Measurements from ENCODE around the gene ASGR2. TPM values are rescaled to one million over a fixed set of nuclear protein-coding genes. Genes with fewer than 3 reads are reported as not detected.

Gene ASGR2
- total and polyA plus RNA-seq, 2 of the 13 experiments (the other 11 are each of a cell fraction or from before 2014, with no cell fraction given) = 320 to 754 TPM

GRCh38 chr17:7133424-7133823, 18.8 kb upstream of the ASGR2 start (continued):
- TF ChIP-seq MYNN (CRISPR knock-in tag; IDR thresholded peaks at IDR 0.05; ENCODE audit: low read depth) (no peak), FOXC1 (CRISPR knock-in tag; IDR thresholded peaks at IDR 0.05; ENCODE audit: borderline replicate concordance) (no peak), SALL1 (CRISPR knock-in tag; IDR thresholded peaks at IDR 0.05) (0 out of 2 replicates have a peak, but pooled peaks have one; percentile 32), ZBTB39 (CRISPR knock-in tag; IDR thresholded peaks at IDR 0.05) (no peak), RAD51 (IDR thresholded peaks at IDR 0.05; ENCODE audit: borderline replicate concordance) (no peak), RFX5 (IDR thresholded peaks at IDR 0.05; ENCODE audit: low read depth, low read length) (no peak), THAP7 (CRISPR knock-in tag; IDR thresholded peaks at IDR 0.05) (no peak), CENPT (CRISPR knock-in tag; IDR thresholded peaks at IDR 0.05; ENCODE audit: low read depth) (no peak), EEA1 (CRISPR knock-in tag; IDR thresholded peaks at IDR 0.05; ENCODE audit: borderline replicate concordance) (no peak), ZNF878 (CRISPR knock-in tag; IDR thresholded peaks at IDR 0.05) (no peak), CEBPB (IDR thresholded peaks at IDR 0.05; ENCODE audit: borderline replicate concordance, low read depth, low read length) (no peak), FOXK2 (IDR thresholded peaks at IDR 0.05) (no peak), STAG1 (CRISPR knock-in tag; IDR thresholded peaks at IDR 0.05) (peak; percentile 29), GATAD2A (CRISPR knock-in tag; IDR thresholded peaks at IDR 0.05) (peak; percentile 46; the same call in 1 of the 2 replicates), DNMT3B (CRISPR knock-in tag; conservative IDR thresholded peaks at IDR 0.05) (no peak), FOSL2 (CRISPR knock-in tag; IDR thresholded peaks at IDR 0.05) (no peak), ZNF160 (CRISPR knock-in tag; IDR thresholded peaks at IDR 0.05) (no peak), PLSCR1 (CRISPR knock-in tag; IDR thresholded peaks at IDR 0.05; ENCODE audit: borderline replicate concordance) (no peak)
- TF ChIP-seq, protein P1, sequence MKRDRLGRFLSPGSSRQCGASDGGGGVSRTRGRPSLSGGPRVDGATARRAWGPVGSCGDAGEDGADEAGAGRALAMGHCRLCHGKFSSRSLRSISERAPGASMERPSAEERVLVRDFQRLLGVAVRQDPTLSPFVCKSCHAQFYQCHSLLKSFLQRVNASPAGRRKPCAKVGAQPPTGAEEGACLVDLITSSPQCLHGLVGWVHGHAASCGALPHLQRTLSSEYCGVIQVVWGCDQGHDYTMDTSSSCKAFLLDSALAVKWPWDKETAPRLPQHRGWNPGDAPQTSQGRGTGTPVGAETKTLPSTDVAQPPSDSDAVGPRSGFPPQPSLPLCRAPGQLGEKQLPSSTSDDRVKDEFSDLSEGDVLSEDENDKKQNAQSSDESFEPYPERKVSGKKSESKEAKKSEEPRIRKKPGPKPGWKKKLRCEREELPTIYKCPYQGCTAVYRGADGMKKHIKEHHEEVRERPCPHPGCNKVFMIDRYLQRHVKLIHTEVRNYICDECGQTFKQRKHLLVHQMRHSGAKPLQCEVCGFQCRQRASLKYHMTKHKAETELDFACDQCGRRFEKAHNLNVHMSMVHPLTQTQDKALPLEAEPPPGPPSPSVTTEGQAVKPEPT (CRISPR knock-in tag; IDR thresholded peaks at IDR 0.05; ENCODE audit: low read depth) = no peak
- TF ChIP-seq, protein P2, sequence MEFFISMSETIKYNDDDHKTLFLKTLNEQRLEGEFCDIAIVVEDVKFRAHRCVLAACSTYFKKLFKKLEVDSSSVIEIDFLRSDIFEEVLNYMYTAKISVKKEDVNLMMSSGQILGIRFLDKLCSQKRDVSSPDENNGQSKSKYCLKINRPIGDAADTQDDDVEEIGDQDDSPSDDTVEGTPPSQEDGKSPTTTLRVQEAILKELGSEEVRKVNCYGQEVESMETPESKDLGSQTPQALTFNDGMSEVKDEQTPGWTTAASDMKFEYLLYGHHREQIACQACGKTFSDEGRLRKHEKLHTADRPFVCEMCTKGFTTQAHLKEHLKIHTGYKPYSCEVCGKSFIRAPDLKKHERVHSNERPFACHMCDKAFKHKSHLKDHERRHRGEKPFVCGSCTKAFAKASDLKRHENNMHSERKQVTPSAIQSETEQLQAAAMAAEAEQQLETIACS (CRISPR knock-in tag; IDR thresholded peaks at IDR 0.05) = no peak
- TF ChIP-seq, protein P3, sequence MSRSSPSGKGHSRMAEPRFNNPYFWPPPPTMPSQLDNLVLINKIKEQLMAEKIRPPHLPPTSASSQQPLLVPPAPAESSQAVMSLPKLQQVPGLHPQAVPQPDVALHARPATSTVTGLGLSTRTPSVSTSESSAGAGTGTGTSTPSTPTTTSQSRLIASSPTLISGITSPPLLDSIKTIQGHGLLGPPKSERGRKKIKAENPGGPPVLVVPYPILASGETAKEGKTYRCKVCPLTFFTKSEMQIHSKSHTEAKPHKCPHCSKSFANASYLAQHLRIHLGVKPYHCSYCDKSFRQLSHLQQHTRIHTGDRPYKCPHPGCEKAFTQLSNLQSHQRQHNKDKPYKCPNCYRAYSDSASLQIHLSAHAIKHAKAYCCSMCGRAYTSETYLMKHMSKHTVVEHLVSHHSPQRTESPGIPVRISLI (CRISPR knock-in tag; IDR thresholded peaks at IDR 0.05; ENCODE audit: borderline replicate concordance) = peak; percentile 77; the same call in 1 of the 2 replicates
- TF ChIP-seq, protein P4, sequence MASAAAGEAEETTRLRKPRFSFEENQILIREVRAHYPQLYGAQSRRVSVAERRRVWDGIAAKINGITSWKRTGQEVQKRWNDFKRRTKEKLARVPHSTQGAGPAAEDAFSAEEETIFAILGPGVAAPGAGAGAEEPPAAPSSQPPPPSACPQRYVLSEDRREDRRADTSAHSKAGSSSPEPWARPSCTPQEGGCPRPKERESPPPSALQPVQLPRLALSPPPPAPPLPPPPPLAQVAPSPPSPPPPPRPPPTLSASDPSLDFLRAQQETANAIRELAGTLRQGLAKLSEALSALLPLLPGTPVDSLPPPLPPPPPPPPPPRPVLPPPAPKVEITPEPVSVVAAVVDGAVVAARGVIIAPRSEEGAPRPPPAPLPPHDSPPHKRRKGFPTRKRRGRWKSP (CRISPR knock-in tag; IDR thresholded peaks at IDR 0.05) = no peak
